DOHH2 (cell line): ENCODE data around the gene JMJD6.

ENCODE experiments used
- H3F3A ChIP-seq: fragments of 200-600 bp; sonication (generic), shearing (Covaris generic); 2 replicates; pipeline ENCODE4 v1.6.0; 2016; ENCODE audit warnings: antibody characterized with exemption, mild to moderate bottlenecking; ENCODE audit not compliant: control insufficient read depth, insufficient read depth
- H3K27ac ChIP-seq: fragments of 200-600 bp; sonication (generic); 2 replicates; pipeline ENCODE4 v1.5.1; 2014; ENCODE audit warnings: low read depth, mild to moderate bottlenecking, low read length, moderate library complexity
- H3K27me3 ChIP-seq: fragments of 200-600 bp; sonication (generic); 2 replicates; pipeline ENCODE4 v1.6.1; 2014; ENCODE audit warnings: mild to moderate bottlenecking, low read length, mixed read lengths; ENCODE audit not compliant: control insufficient read depth
- H3K36me3 ChIP-seq: fragments of 200-600 bp; sonication (generic); 2 replicates; pipeline ENCODE4 v1.6.1; 2014; ENCODE audit warnings: mild to moderate bottlenecking, low read length, moderate library complexity, mixed read lengths; ENCODE audit not compliant: control insufficient read depth
- H3K4me1 ChIP-seq: fragments of 200-600 bp; sonication (generic); 2 replicates; pipeline ENCODE4 v1.6.1; 2014; ENCODE audit warnings: mild to moderate bottlenecking, low read length, mixed read lengths; ENCODE audit not compliant: control insufficient read depth
- H3K4me2 ChIP-seq: fragments of 200-600 bp; sonication (generic); 2 replicates; pipeline ENCODE4 v1.6.0; 2014; ENCODE audit warnings: mild to moderate bottlenecking, low read length, moderate library complexity
- H3K4me3 ChIP-seq: fragments of 200-600 bp; sonication (generic); 2 replicates; pipeline ENCODE4 v1.5.1; 2014; ENCODE audit warnings: mild to moderate bottlenecking, low read length, mixed read lengths
- H3K79me2 ChIP-seq: fragments of 200-600 bp; sonication (generic); 2 replicates; pipeline ENCODE4 v1.6.1; 2014; ENCODE audit warnings: mild to moderate bottlenecking, low read length, mixed read lengths; ENCODE audit not compliant: control insufficient read depth
- H3K9me2 ChIP-seq: fragments of 200-600 bp; sonication (generic); replicated peaks from 2 replicates; pipeline ENCODE4 v1.6.1; 2014; ENCODE audit warnings: mild to moderate bottlenecking, low read length, mixed read lengths; ENCODE audit not compliant: control insufficient read depth
- H3K9me3 ChIP-seq: fragments of 200-600 bp; sonication (generic); 2 replicates; pipeline ENCODE4 v1.6.1; 2014; ENCODE audit warnings: antibody characterized with exemption, low read length, mixed read lengths; ENCODE audit not compliant: control insufficient read depth, insufficient read depth
- H4K20me1 ChIP-seq: fragments of 200-600 bp; sonication (generic); 2 replicates; pipeline ENCODE4 v1.6.0; 2014; ENCODE audit warnings: low read depth, mild to moderate bottlenecking, antibody characterized with exemption, low read length, moderate library complexity; ENCODE audit not compliant: control insufficient read depth, insufficient read depth
- EZH2phosphoT487 ChIP-seq: fragments of 200-600 bp; sonication (generic); IDR thresholded peaks from 2 replicates; pipeline ENCODE4 v1.6.1; 2017; ENCODE audit warnings: borderline replicate concordance, mild to moderate bottlenecking, antibody characterized with exemption, low read length, moderate library complexity, mixed read lengths
- TF ChIP-seq, protein P1 (sequence below): fragments of 200-600 bp; sonication (generic); IDR thresholded peaks from one replicate; pipeline ENCODE4 v1.5.1; 2014; ENCODE audit warnings: antibody characterized with exemption, mild to moderate bottlenecking, low read depth, low read length; ENCODE audit not compliant: poor library complexity, severe bottlenecking

JMJD6 gene

DNA sequence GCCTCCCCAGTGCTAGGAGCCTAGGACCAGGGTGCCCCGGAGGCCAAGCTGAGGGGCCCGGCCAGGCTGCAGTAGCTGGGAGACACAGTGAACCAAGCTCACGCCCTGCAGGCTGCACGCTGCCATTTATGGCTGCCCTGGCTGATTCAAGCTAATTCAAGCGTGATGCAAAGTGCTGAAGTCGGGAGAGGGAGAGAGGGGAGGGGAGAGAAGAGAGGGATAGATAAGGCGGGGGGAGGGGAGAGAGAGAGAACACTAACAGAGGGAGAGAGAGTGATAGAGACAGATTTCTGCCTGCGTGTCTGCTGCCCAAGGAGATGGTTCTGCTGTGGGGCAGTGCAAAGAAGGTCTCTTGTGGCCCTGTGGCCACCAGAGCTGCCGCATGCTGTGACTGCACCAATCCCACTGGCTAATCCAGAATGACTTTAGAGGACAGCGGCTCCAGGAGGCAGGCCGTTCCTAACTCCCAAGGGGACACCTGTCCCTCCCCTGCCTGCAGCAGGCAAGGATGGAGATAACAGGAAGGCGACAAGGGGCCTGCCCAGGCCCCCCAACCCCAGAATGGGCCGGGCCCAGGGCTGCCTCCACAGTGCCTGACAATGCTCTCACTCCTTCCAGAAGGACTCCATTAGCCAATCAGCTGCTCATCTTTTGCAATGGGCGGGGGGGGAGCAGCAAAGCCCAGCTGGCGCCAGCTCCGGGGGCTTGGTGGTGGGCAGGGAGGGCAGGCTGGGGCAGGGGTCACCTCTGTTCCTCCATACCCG, 28.5 kb downstream of the JMJD6 start:
- H3K4me2 ChIP-seq, result no peak overlapping the region
- no peaks in the 10 kb centered on the region for H3K9me2 ChIP-seq
- no peak overlapping the region for H3K4me3 ChIP-seq
- no peaks in the 10 kb centered on the region for H3K36me3 ChIP-seq
- no peaks in the 10 kb centered on the region for H3F3A ChIP-seq
- H3K9me3 ChIP-seq, result no peaks in the 10 kb centered on the region
- peaks cover 36% of the 10 kb centered on the region for H3K27me3 ChIP-seq
- H3K79me2 ChIP-seq, result no peaks in the 10 kb centered on the region
- TF ChIP-seq, protein P1, sequence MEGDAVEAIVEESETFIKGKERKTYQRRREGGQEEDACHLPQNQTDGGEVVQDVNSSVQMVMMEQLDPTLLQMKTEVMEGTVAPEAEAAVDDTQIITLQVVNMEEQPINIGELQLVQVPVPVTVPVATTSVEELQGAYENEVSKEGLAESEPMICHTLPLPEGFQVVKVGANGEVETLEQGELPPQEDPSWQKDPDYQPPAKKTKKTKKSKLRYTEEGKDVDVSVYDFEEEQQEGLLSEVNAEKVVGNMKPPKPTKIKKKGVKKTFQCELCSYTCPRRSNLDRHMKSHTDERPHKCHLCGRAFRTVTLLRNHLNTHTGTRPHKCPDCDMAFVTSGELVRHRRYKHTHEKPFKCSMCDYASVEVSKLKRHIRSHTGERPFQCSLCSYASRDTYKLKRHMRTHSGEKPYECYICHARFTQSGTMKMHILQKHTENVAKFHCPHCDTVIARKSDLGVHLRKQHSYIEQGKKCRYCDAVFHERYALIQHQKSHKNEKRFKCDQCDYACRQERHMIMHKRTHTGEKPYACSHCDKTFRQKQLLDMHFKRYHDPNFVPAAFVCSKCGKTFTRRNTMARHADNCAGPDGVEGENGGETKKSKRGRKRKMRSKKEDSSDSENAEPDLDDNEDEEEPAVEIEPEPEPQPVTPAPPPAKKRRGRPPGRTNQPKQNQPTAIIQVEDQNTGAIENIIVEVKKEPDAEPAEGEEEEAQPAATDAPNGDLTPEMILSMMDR, result no peak
- TF ChIP-seq EZH2phosphoT487, result no peak
- H3K4me1 ChIP-seq, result no peaks in the 10 kb centered on the region
- H4K20me1 ChIP-seq, result no peaks in the 10 kb centered on the region
- no peak overlapping the region for H3K27ac ChIP-seq

DNA sequence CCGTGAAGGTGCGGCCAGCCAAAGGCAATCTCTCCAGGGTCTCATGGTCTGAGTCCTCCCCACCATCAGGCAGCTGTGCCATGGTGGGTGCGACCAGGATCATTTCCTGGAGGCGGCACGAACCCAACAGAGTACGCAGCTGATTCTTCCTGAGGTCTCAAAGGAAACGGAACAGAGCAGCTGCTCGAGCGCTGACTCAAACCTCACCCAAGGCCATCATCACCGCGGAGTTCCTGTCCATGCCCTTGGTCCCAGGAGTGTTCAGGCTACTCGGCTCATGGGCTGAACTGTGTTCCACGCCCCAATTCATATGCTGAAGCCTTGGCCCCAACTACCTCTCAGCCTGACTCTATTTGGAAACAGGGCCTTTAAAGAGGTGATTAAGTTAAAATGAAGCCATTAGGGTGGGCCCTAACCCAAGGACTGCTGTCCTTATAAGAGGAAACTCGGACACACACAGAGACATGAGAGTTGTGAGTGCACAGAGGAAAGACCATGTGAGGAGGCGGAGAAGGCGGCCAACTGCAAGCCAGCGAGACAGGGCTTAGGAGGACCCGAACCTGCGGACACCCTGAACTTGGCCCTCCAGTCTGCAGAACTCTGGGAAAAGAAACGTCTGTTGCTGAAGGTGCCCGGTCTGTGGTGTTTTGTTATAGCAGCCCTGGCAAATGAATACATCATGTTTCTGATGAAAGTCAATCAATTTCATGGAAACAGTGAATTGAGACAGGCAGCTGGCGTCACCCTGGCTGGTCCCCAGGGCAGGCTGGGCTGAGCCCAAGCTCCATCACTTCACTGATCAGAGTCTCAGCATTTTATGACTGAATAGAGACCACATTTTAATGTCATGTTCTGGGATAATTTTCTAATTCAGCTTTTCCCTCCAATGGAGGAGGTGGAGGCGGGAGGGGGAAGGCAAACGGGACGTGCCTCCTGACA, 29.4 kb downstream of the JMJD6 start:
- H3K4me1 ChIP-seq, result no peaks in the 10 kb centered on the region
- no peaks in the 10 kb centered on the region for H3F3A ChIP-seq
- no peak for TF ChIP-seq EZH2phosphoT487
- TF ChIP-seq, protein P1, result no peak
- H3K27me3 ChIP-seq, result peaks cover 39% of the 10 kb centered on the region
- H4K20me1 ChIP-seq, result no peaks in the 10 kb centered on the region
- H3K4me2 ChIP-seq, result no peak overlapping the region
- no peak overlapping the region for H3K4me3 ChIP-seq
- H3K9me3 ChIP-seq, result no peaks in the 10 kb centered on the region
- no peak overlapping the region for H3K27ac ChIP-seq
- H3K79me2 ChIP-seq, result no peaks in the 10 kb centered on the region
- H3K36me3 ChIP-seq, result no peaks in the 10 kb centered on the region
- H3K9me2 ChIP-seq, result no peaks in the 10 kb centered on the region

DNA sequence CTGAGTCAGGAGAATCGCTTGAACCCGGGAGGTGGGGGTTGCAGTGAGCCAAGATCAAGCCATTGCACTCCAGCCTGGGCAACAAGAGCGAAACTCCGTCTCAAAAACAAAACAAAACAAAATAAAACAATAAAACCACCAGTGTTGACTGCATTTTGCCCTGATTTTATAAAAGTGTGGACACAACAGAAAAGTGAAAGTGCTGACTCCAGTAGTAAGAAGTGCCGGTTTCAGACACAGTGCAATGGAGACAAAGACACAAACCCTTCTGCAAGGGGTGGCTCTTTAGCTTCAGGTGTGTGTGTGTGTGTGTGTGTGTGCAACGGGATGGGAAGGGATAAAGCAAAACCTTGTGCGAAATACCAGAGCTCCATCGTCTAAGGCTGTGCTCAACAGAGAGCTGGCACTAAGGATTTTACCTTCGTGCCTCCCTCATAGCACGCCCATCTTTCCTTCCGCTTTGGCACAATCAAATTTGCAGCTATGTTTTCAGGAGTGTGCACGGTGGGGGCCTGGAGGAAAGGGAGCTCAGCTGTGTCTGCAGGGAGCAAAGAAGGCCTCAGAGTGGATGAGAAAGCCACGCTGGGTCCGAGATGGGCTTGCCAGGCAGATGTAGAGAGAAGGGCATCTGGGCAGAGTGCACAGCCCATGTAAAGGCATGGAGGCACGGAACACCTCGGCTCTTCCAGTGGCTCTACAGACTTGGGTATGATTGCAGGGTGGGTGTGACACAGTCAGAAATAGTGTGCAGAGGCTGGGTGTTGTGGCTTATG, 31.2 kb downstream of the JMJD6 start:
- H3K9me2 ChIP-seq, result no peaks in the 10 kb centered on the region
- no peak overlapping the region for H3K4me3 ChIP-seq
- H4K20me1 ChIP-seq, result no peaks in the 10 kb centered on the region
- H3K4me1 ChIP-seq, result no peaks in the 10 kb centered on the region
- H3F3A ChIP-seq, result no peaks in the 10 kb centered on the region
- TF ChIP-seq, protein P1, result no peak
- TF ChIP-seq EZH2phosphoT487, result no peak
- H3K4me2 ChIP-seq, result no peak overlapping the region
- no peak overlapping the region for H3K27ac ChIP-seq
- no peaks in the 10 kb centered on the region for H3K36me3 ChIP-seq
- peaks cover 42% of the 10 kb centered on the region for H3K27me3 ChIP-seq
- no peaks in the 10 kb centered on the region for H3K9me3 ChIP-seq
- H3K79me2 ChIP-seq, result no peaks in the 10 kb centered on the region
